GM21737 (cell line): ENCODE results near the gene SMG6.
A peak's percentile ranks its signal among the peaks of the same experiment; 100 is the strongest.

Experiments used
- ATAC-seq: cut with Tn5 transposase; IDR thresholded peaks from one replicate; pipeline ENCODE4 v1.9.1; 2021; ENCODE audit warnings: mild to moderate bottlenecking, moderate library complexity; ENCODE audit not compliant: unreplicated experiment

The SMG6 gene

GRCh38 chr17:2110436-2110835, 193.1 kb downstream of the SMG6 start:
- no peak for ATAC-seq

GRCh38 chr17:2108170-2108569, 195.4 kb downstream of the SMG6 start:
- no peak for ATAC-seq

DNA sequence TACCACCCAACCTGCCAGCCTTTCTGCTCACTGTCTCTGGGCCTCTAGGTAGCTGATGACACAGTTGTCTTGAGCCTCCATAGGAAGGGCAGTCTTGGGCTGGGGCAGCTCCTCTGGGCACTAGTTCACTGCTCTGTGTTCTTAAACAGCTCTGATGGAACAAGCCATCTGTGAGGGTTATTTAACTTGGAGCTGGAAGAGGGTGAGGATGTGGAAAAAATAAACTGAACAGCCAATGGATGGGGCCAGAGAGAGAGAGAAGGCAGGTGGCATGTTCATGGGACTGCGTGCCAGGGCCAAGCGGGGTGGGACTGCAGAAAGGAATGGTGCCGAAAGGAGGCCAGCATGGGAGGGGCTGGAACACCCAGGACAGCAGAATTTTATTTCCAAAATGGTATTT, 196.1 kb downstream of the SMG6 start:
- ATAC-seq, result no peak

- no peak for ATAC-seq
Observed at GRCh38 chr17:2107050-2107449, 196.5 kb downstream of the SMG6 start.

DNA sequence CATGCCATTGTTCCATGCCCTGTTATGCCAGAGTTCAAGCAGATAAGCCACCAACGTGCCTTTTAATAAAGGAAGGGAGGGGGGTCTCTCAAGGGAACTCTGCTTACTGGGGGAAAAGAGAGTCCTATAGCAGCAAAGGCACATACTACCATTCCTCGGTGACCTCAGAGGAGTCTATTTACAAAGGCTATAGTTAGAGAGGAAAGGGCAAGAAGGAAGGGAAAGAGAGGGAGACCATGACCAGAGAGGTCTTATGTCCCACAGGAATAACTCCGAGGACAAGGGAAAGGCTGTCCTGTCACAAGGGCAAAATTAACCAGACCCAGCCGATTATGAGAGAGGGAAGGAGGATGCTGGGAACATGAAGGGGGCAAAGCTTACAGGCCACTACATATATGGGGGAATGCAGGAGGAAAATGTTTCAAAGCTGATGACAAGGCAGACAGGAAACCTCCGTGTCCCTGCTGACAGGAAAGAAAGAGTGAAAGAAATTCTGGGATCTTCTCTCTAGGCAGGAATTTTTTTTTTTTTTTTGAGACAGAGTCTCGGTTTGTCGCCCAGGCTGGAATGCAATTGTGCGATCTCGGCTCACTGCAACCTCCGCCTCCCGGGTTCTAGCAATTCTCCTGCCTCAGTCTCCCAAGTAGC, 197.2 kb downstream of the SMG6 start:
- ATAC-seq, result no peak

GRCh38 chr17:2105663-2106062, 197.9 kb downstream of the SMG6 start:
- no peak for ATAC-seq

GRCh38 chr17:2102931-2103809, 200.4 kb downstream of the SMG6 start:
- no peak for ATAC-seq

GRCh38 chr17:2101448-2102257, 201.9 kb downstream of the SMG6 start:
- ATAC-seq, result no peak

GRCh38 chr17:2095536-2095910, 208.1 kb downstream of the SMG6 start:
- ATAC-seq, result no peak

- no peak for ATAC-seq
Observed at GRCh38 chr17:2094891-2095535, 208.6 kb downstream of the SMG6 start.

GRCh38 chr17:2093349-2093748, 210.2 kb downstream of the SMG6 start:
- ATAC-seq, result no peak

DNA sequence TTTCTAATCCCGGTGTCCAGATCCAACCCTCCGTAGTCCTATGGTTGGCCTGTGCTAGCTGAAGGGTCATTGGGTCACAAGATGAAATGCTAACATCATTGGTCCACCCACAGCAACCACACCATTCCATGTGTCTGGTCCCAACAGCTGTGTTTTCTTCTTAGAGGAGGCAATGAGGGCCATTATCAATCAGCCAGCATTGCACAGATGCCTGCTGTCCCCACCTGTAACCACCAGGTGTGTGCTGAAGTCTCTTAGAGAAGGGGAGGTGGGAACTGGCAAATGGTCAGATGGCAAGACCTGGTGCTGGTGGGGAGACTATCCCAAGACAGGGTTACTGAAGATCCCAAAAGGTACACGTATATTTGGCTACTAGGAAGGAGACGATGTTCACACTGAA, 211.3 kb downstream of the SMG6 start:
- ATAC-seq, result no peak

- no peak for ATAC-seq
Observed at GRCh38 chr17:2090804-2091534, 212.6 kb downstream of the SMG6 start.

- no peak for ATAC-seq
Observed at GRCh38 chr17:2090210-2090641, 213.4 kb downstream of the SMG6 start.

DNA sequence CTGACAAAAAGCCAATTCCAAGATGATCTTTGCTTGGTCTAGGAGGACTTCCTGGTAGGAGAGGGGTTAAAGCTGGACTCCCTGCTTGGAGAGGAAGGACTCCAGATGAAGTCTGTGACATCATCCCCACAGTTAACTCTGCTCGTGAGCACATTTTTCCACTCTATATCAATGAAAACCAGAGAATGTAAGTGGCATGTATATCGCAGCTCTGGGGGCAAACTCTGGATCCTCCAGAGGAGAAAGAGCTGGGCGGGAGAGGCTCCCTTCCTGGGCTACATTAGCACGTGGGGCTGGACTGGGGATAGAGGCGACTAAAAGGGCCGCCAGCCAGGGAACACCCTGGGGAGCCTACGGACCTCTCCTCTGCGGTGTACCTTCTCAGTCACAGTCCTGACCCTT, 214.6 kb downstream of the SMG6 start:
- ATAC-seq, result peak; percentile 21

DNA sequence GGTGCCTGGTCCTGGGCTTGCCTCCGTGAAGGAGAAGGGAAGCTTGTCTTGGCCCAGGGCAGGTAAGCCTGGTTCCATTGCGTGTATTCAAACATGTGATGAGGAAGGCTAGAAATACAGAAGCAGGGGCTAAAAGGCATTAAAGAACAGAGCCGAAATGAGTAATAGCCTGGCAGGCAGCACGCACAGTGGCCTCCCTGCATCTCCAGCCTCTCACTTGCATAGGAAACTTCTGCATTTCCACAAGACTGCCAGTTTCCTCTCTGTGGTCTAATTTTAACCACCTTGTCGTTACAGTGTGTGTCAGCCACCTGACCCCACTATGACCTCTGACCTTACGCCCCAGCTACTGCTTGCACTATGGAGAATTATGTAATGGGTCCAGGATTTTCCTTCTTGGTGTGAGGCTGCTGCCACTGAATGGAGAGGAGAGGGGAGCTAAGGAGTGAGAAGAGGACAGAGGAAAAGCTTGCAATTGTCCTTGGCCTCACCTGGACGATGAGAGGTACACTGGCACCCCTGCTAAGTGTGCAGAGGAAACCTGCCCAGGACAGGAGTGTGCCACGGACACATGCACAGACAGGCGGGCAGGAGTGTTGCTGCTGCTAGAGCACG, 215.9 kb downstream of the SMG6 start:
- ATAC-seq, result no peak

- no peak for ATAC-seq
Observed at GRCh38 chr17:2086306-2086705, 217.3 kb downstream of the SMG6 start.

DNA sequence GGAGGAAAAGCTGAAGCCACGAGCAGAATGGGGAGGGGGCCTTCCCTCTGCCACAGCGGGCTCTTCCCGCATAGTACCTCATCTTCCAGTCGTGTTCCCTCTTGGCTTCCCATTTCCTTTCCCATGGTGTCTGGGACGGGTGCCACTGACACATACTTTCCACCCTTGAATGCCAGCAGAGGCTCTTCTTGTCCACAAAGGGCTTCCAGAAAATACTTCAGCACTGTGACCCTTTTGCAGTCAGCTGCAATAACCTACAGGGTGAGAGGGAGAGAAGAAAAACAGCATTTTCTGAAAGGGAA, 218.0 kb downstream of the SMG6 start:
- no peak for ATAC-seq

- no peak for ATAC-seq
Observed at GRCh38 chr17:2084766-2085647, 218.6 kb downstream of the SMG6 start.
